AG09319 (cell line): ENCODE measurements around the gene KCNB1.

ENCODE experiments used
- DNase-seq: peaks from one replicate; pipeline ENCODE4 v3.0.0-alpha.2; 2010; ENCODE audit warnings: low read depth; ENCODE audit errors: extremely low read depth
- CTCF ChIP-seq: IDR thresholded peaks from 2 replicates; pipeline ENCODE4 v1.5.1; 2011; ENCODE audit warnings: low read depth, mild to moderate bottlenecking, inconsistent platforms, low read length, moderate library complexity

The KCNB1 gene

GRCh38 chr20:49394264-49394663 lies 88.2 kb downstream of the KCNB1 start:
- no peak for DNase-seq

GRCh38 chr20:49393803-49394202 lies 88.7 kb downstream of the KCNB1 start:
- DNase-seq: no peak
- TF ChIP-seq CTCF: no peak

More at GRCh38 chr20:49394264-49394663, 88.2 kb downstream of the KCNB1 start:
- no peak for TF ChIP-seq CTCF

- TF ChIP-seq CTCF: no peak
- DNase-seq: no peak
Measured at GRCh38 chr20:49392745-49393144, 89.7 kb downstream of the KCNB1 start.

- no peak for TF ChIP-seq CTCF
- DNase-seq: no peak
Measured at GRCh38 chr20:49391404-49392245, 90.8 kb downstream of the KCNB1 start.

GRCh38 chr20:49389854-49390253 lies 92.6 kb downstream of the KCNB1 start:
- DNase-seq: no peak
- TF ChIP-seq CTCF: no peak

- no peak for DNase-seq
- TF ChIP-seq CTCF: no peak
Measured at GRCh38 chr20:49388744-49389143, 93.7 kb downstream of the KCNB1 start.

GRCh38 chr20:49387581-49387939 lies 94.9 kb downstream of the KCNB1 start:
- TF ChIP-seq CTCF: no peak
- no peak for DNase-seq
